Mucosa of stomach (tissue), 1 donor: ENCODE data around the gene KYAT1.
"Not testable (repeated sequence)": the region's sequence is repeated elsewhere in the genome, so short reads cannot be mapped to it uniquely, and the experiment has no call there.

Source experiments
- H3K27me3 ChIP-seq: one replicate; pipeline ENCODE4 v1.7.0; 2013; ENCODE audit warnings: mild to moderate bottlenecking, low read length; ENCODE audit not compliant: control insufficient read depth, insufficient read depth
- H3K36me3 ChIP-seq: one replicate; pipeline ENCODE4 v1.7.0; 2013; ENCODE audit warnings: low read length; ENCODE audit not compliant: control insufficient read depth, insufficient read depth
- H3K4me1 ChIP-seq: one replicate; pipeline ENCODE4 v1.7.0; 2013; ENCODE audit warnings: mild to moderate bottlenecking, low read length; ENCODE audit not compliant: control insufficient read depth, insufficient read depth
- H3K4me3 ChIP-seq: one replicate; pipeline ENCODE4 v1.7.0; 2013; ENCODE audit warnings: low read length
- H3K9ac ChIP-seq: one replicate; pipeline ENCODE4 v1.7.0; 2013; ENCODE audit warnings: mild to moderate bottlenecking, low read length, moderate library complexity
- H3K9me3 ChIP-seq: one replicate; pipeline ENCODE4 v1.7.0; 2013; ENCODE audit warnings: mild to moderate bottlenecking, low read length, moderate library complexity; ENCODE audit not compliant: control insufficient read depth
- donor health status: Pancreatic carcinoma.

Gene KYAT1

GRCh38 chr9:128892221-128892921, 10.6 kb upstream of the KYAT1 start:
- peak overlapping the region; percentile 82 for H3K9ac ChIP-seq
- peak overlapping the region; percentile 2 for H3K4me3 ChIP-seq
- no peaks in the 10 kb centered on the region for H3K36me3 ChIP-seq
- H3K27me3 ChIP-seq, result no peaks in the 10 kb centered on the region
- peaks cover 41% of the 10 kb centered on the region for H3K4me1 ChIP-seq
- H3K9me3 ChIP-seq, result no peaks in the 10 kb centered on the region

- Histone ChIP-seq H3K27me3 (no peaks in the 10 kb centered on the region), H3K4me1 (peaks cover 42% of the 10 kb centered on the region), H3K9ac (peak overlapping the region; percentile 82), H3K36me3 (peaks cover 4% of the 10 kb centered on the region), H3K4me3 (no peak overlapping the region), H3K9me3 (no peaks in the 10 kb centered on the region)
Observed at GRCh38 chr9:128891321-128892220, 9.8 kb upstream of the KYAT1 start.

DNA sequence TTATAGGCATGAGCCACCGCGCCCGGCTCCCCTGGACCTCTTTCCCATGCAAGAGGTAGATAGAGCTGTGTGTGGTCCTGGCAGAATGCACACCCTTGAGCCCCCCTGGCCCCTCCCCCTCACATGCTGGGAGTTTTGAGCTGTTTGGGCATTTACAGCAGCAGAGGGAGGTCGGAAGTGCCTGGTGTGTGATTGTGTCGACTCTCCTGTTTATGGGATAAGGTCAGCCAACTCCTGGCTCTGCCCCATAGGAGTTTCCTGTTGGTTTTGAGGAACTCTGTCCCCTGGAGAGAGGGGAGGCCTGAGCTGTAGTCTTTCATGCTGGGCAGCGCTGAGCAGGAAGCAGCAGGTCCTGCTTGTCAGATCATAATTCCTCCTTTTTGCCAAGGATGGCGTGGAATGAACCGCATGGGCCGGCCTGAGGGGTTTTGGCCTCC, 6.2 kb upstream of the KYAT1 start:
- Histone ChIP-seq H3K4me3 (no peak overlapping the region), H3K9me3 (no peaks in the 10 kb centered on the region), H3K27me3 (no peaks in the 10 kb centered on the region), H3K4me1 (peaks cover 59% of the 10 kb centered on the region), H3K9ac (peak overlapping the region; percentile 23), H3K36me3 (peaks cover 5% of the 10 kb centered on the region)

DNA sequence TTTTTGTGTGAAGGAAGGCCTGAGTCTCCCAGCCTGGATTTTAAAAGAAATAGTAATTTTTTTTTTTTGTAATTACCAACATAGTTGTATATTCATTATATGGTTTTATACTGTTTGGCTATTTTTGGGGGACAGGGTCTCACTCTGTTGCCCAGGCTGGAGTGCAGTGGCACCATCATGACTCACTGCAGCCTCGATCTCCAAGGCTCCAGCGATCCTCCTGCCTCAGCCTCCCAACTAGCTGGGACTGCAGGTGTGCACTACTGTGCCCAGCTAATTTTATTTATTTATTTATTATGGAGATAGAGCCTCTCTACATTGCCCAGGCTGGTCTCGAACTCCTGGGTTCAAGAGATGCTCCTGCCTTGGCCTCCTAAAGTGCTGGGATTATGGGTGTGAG, 5.3 kb upstream of the KYAT1 start:
- H3K4me1 ChIP-seq, result peaks cover 51% of the 10 kb centered on the region
- no peaks in the 10 kb centered on the region for H3K9me3 ChIP-seq
- H3K9ac ChIP-seq, result no peak overlapping the region
- H3K4me3 ChIP-seq, result no peak overlapping the region
- peaks cover 5% of the 10 kb centered on the region for H3K36me3 ChIP-seq
- no peaks in the 10 kb centered on the region for H3K27me3 ChIP-seq

- Histone ChIP-seq H3K9ac (no peak overlapping the region), H3K4me3 (no peak overlapping the region), H3K36me3 (peaks cover 5% of the 10 kb centered on the region), H3K27me3 (no peaks in the 10 kb centered on the region), H3K9me3 (no peaks in the 10 kb centered on the region), H3K4me1 (peaks cover 44% of the 10 kb centered on the region)
Observed at GRCh38 chr9:128886211-128886891, 4.6 kb upstream of the KYAT1 start.

DNA sequence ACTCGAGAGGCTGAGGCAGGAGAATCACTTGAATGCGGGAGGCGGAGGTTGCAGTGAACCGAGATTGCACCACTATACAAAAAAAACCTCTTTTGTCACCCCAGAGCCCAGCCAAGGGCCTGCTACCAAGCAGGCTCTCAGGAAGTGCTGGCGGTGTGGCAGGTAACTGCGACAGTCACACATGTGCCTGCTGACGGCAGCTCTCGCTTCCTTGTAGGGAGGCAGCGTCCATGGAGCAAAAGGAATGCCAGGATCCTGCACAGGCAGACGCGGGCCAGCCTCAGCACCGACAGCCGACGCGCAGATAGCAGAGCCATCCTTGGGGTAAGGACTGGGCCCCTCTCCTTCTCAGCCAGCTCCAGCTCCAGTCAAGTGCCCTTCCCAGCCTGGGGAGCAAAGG, 4.0 kb upstream of the KYAT1 start:
- peak overlapping the region; percentile 8 for H3K9ac ChIP-seq
- no peaks in the 10 kb centered on the region for H3K27me3 ChIP-seq
- H3K4me1 ChIP-seq, result peaks cover 44% of the 10 kb centered on the region
- peaks cover 5% of the 10 kb centered on the region for H3K36me3 ChIP-seq
- no peaks in the 10 kb centered on the region for H3K9me3 ChIP-seq
- no peak overlapping the region for H3K4me3 ChIP-seq

DNA sequence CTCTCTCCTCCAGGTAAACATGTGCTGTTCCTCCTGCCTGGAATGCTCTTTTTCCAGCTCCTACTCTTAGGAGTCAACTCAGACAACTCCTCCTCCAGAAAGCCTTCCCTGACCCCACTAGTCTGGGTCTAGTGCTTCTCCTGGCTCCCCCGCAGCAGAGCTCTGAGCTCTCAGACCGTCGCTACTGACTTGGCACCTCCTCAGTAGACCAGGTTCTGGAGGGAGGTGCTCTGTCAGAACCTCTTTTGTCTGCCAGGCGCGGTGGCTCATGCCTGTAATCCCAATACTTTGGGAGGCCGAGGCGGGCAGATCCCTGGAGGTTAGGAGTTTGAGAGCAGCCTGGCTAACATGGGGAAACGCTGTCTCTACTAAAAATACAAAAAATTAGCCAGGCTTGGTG, 3.6 kb upstream of the KYAT1 start:
- H3K36me3 ChIP-seq, result peaks cover 5% of the 10 kb centered on the region
- H3K9me3 ChIP-seq, result no peaks in the 10 kb centered on the region
- H3K9ac ChIP-seq, result peak overlapping the region; percentile 8
- H3K4me3 ChIP-seq, result no peak overlapping the region
- H3K4me1 ChIP-seq, result peaks cover 40% of the 10 kb centered on the region
- no peaks in the 10 kb centered on the region for H3K27me3 ChIP-seq

DNA sequence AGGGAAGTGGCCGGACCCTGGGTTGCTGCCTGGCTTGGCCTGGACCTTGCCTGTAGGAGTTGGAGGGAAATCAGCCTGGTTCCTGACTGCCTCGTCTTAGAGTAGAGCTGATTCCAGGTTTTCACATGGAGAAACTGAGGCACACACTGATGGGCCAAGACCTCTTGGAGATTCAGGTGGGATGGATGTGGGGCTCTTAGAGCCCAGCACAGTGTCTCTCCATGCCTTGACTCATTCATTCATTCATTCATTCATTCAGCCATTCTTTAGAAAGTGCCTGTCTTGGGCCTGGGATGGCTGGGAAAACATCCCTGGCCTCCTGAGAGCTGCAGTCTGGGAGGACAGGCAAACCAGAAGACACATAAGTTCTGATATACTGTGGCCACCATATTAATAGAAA, 2.4 kb upstream of the KYAT1 start:
- peaks cover 45% of the 10 kb centered on the region for H3K4me1 ChIP-seq
- H3K4me3 ChIP-seq, result no peak overlapping the region
- peaks cover 5% of the 10 kb centered on the region for H3K36me3 ChIP-seq
- H3K9ac ChIP-seq, result no peak overlapping the region
- H3K27me3 ChIP-seq, result no peaks in the 10 kb centered on the region
- no peaks in the 10 kb centered on the region for H3K9me3 ChIP-seq

GRCh38 chr9:128882677-128883603, 1.2 kb upstream of the KYAT1 start:
- Histone ChIP-seq H3K27me3 (no peaks in the 10 kb centered on the region), H3K9ac (peak overlapping the region; percentile 97), H3K9me3 (no peaks in the 10 kb centered on the region), H3K4me1 (peaks cover 37% of the 10 kb centered on the region), H3K36me3 (peaks cover 5% of the 10 kb centered on the region), H3K4me3 (peak overlapping the region; percentile 85)

DNA sequence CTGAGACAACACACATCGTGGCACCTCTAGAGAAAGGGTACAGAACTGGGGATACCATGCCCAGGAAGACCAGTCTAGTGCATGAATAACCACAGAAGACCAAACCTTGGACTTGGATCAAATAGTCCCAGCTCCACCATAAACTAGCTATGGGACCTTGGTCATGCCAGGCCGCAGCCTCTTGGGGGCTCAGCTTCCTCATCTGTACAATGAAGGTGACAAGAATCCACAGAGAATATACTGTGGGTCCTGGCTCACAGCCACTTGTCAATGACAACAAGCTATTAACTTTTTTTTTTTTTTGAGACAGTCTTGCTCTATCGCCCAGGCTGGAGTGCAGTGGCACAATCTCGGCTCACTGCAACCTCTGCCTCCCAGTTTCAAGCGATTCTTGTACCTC, 3.9 kb downstream of the KYAT1 start:
- Histone ChIP-seq H3K4me1 (peaks cover 13% of the 10 kb centered on the region), H3K36me3 (no peaks in the 10 kb centered on the region), H3K9me3 (no peaks in the 10 kb centered on the region), H3K4me3 (no peak overlapping the region), H3K9ac (no peak overlapping the region), H3K27me3 (no peaks in the 10 kb centered on the region)

GRCh38 chr9:128870941-128871265, 10.8 kb downstream of the KYAT1 start:
- not testable (repeated sequence) for H3K36me3 ChIP-seq, H3K4me3 ChIP-seq, H3K9ac ChIP-seq, H3K9me3 ChIP-seq, H3K27me3 ChIP-seq, H3K4me1 ChIP-seq
